Thoracic aorta (tissue), 2 donors: ENCODE results near the gene C6orf47. TPM values are rescaled to one million over a fixed set of nuclear protein-coding genes. Genes with fewer than 3 reads are reported as not detected.

Source experiments
- ATAC-seq: fragments of 150-250 bp; one replicate; pipeline ENCODE4 v1.8.0; 2017; ENCODE audit warnings: low read depth; ENCODE audit not compliant: insufficient number of reproducible peaks, low FRiP score
- DNase-seq: peaks from one replicate; pipeline ENCODE4 v3.0.0-alpha.2; 2020; ENCODE audit warnings: low spot score
- H3K27ac ChIP-seq, 2 donors: fragments of 200-600 bp; sonication (generic); 1 replicate in 1 of 2; 2 replicates in 1 of 2; pipeline ENCODE4 v1.5.1; 2016; ENCODE audit warnings: mild to moderate bottlenecking in 2 of 2, moderate library complexity in 2 of 2
- H3K27me3 ChIP-seq: fragments of 200-600 bp; sonication (generic); replicated peaks from 2 replicates; pipeline ENCODE4 v1.6.0; 2016; ENCODE audit warnings: mild to moderate bottlenecking; ENCODE audit not compliant: insufficient read depth
- H3K36me3 ChIP-seq: fragments of 200-600 bp; sonication (generic); one replicate; pipeline ENCODE4 v1.5.1; 2016
- H3K4me1 ChIP-seq, 2 donors: fragments of 200-600 bp; sonication (generic); 1 replicate in 1 of 2; 2 replicates in 1 of 2; pipeline versions ENCODE4 v1.5.1 to v1.6.0; 2016; ENCODE audit warnings: low read depth in 2 of 2, mild to moderate bottlenecking in 1 of 2; ENCODE audit not compliant: control insufficient read depth in 1 of 2
- H3K4me3 ChIP-seq: fragments of 200-600 bp; sonication (generic); 2 replicates; pipeline ENCODE4 v1.5.1; 2016; ENCODE audit warnings: mild to moderate bottlenecking
- H3K9me3 ChIP-seq: fragments of 200-600 bp; sonication (generic); 2 replicates; pipeline ENCODE4 v1.5.1; 2016
- CTCF ChIP-seq: fragments of 200-600 bp; sonication (generic); IDR thresholded peaks from one replicate; pipeline ENCODE4 v1.5.1; 2019; ENCODE audit warnings: antibody characterized with exemption
- total RNA-seq, 2 donors: library from RNA; depleted of rRNA; stranded (reverse); fragments of >200 nt; gene quantifications; one replicate each; pipeline versions ENCODE4 v1.1.0 to v1.2.3, GENCODE V29; 2016

The C6orf47 gene
- total RNA-seq, 2 donors from 2014 or later: 23.7 to 40.1 TPM

- no peak for TF ChIP-seq CTCF
- H3K4me1 ChIP-seq: peaks cover 13 to 19% of the 10 kb centered on the region in 2 donors
These were observed 45.4 kb upstream of the C6orf47 start for GRCh38 chr6:31705931-31706330.

GRCh38 chr6:31702819-31703716, 42.5 kb upstream of the C6orf47 start, which contains the start of gene ABHD16A:
Gene ABHD16A (minus strand): TSS chr6:31703324. CDS start chr6:31703281, 43 bp downstream.
- H3K9me3 ChIP-seq: no peaks in the 10 kb centered on the region
- peaks cover 13 to 23% of the 10 kb centered on the region in 2 donors for H3K4me1 ChIP-seq
- peak; percentile 19 for TF ChIP-seq CTCF
- H3K27ac ChIP-seq: peak within 1 kb of the TSS; percentile 95 to 97
- H3K4me3 ChIP-seq: peak within 1 kb of the TSS; percentile 92
- DNase-seq (peak; percentile 97), ATAC-seq (peak; percentile 95)
- H3K27me3 ChIP-seq: no peaks in the 10 kb centered on the region
- H3K36me3 ChIP-seq: peaks cover 6% of the 10 kb centered on the region

More at GRCh38 chr6:31705931-31706330, 45.4 kb upstream of the C6orf47 start:
- H3K27ac ChIP-seq: no peak overlapping the region
- no peak overlapping the region for H3K4me3 ChIP-seq
- DNase-seq (no peak), ATAC-seq (no peak)
- no peaks in the 10 kb centered on the region for H3K27me3 ChIP-seq
- H3K36me3 ChIP-seq: no peaks in the 10 kb centered on the region
- H3K9me3 ChIP-seq: no peaks in the 10 kb centered on the region

GRCh38 chr6:31702405-31702818, 41.8 kb upstream of the C6orf47 start:
- DNase-seq (no peak), ATAC-seq (no peak)
- TF ChIP-seq CTCF: no peak
- peak overlapping the region; percentile 92 for H3K4me3 ChIP-seq
- peaks cover 13 to 23% of the 10 kb centered on the region in 2 donors for H3K4me1 ChIP-seq
- H3K36me3 ChIP-seq: peaks cover 9% of the 10 kb centered on the region
- H3K9me3 ChIP-seq: no peaks in the 10 kb centered on the region
- peak overlapping the region; percentile 95 to 97 for H3K27ac ChIP-seq
- H3K27me3 ChIP-seq: no peaks in the 10 kb centered on the region

- H3K9me3 ChIP-seq: no peaks in the 10 kb centered on the region
- TF ChIP-seq CTCF: no peak
- peaks cover 13 to 23% of the 10 kb centered on the region in 2 donors for H3K4me1 ChIP-seq
- H3K4me3 ChIP-seq: peak overlapping the region; percentile 92
- peak overlapping the region; percentile 95 to 97 for H3K27ac ChIP-seq
- H3K36me3 ChIP-seq: peaks cover 9% of the 10 kb centered on the region
- no peaks in the 10 kb centered on the region for H3K27me3 ChIP-seq
- ATAC-seq (no peak), DNase-seq (no peak)
These were observed 41.3 kb upstream of the C6orf47 start for GRCh38 chr6:31701666-31702404.
